Fibroblast of peridontal ligament (primary cell): ENCODE measurements around the gene AP2B1.
A peak's percentile ranks its signal among the peaks of the same experiment; 100 is the strongest.
"Not testable (repeated sequence)": the region's sequence is repeated elsewhere in the genome, so short reads cannot be mapped to it uniquely, and the experiment has no call there.

Source experiments
- DNase-seq: peaks from one replicate; pipeline ENCODE4 v3.0.0-alpha.2; 2010; ENCODE audit errors: extremely low read depth

AP2B1 gene

GRCh38 chr17:35587074-35587961 lies at the start of gene AP2B1:
Gene AP2B1, plus strand, starts transcription at chr17:35587322. Its CDS starts 6,709 bp downstream, at chr17:35594031.
- DNase-seq, result peak; percentile 97

GRCh38 chr17:35537601-35538141 lies 49.5 kb upstream of the AP2B1 start, which contains the start of gene SLFN12L:
Gene SLFN12L, minus strand, starts transcription at chr17:35537678. Its CDS starts 15,314 bp downstream, at chr17:35522364.
- DNase-seq, result no peak

- DNase-seq, result no peak
These were observed 47.5 kb upstream of the AP2B1 start for GRCh38 chr17:35539659-35540026.

- peak; percentile 65 for DNase-seq
These were observed 46.3 kb upstream of the AP2B1 start for GRCh38 chr17:35540589-35541404.

GRCh38 chr17:35541434-35541833 lies 45.7 kb upstream of the AP2B1 start:
- no peak for DNase-seq

GRCh38 chr17:35542990-35543389 lies 44.1 kb upstream of the AP2B1 start:
- DNase-seq, result no peak

- no peak for DNase-seq
These were observed 43.3 kb upstream of the AP2B1 start for GRCh38 chr17:35543856-35544255.

GRCh38 chr17:35545150-35545549 lies 42.0 kb upstream of the AP2B1 start:
- DNase-seq, result no peak

GRCh38 chr17:35546487-35546886 lies 40.6 kb upstream of the AP2B1 start:
- DNase-seq, result no peak

- no peak for DNase-seq
These were observed 38.8 kb upstream of the AP2B1 start for GRCh38 chr17:35548208-35548810.

GRCh38 chr17:35548978-35549377 lies 38.1 kb upstream of the AP2B1 start:
- DNase-seq, result no peak

GRCh38 chr17:35553310-35553709 lies 33.8 kb upstream of the AP2B1 start:
- no peak for DNase-seq

GRCh38 chr17:35554668-35555067 lies 32.5 kb upstream of the AP2B1 start:
- no peak for DNase-seq

- no peak for DNase-seq
These were observed 31.4 kb upstream of the AP2B1 start for GRCh38 chr17:35555691-35556090.

- no peak for DNase-seq
These were observed 29.8 kb upstream of the AP2B1 start for GRCh38 chr17:35557353-35557752.

GRCh38 chr17:35559495-35560210 lies 27.5 kb upstream of the AP2B1 start:
- no peak for DNase-seq

GRCh38 chr17:35560703-35561102 lies 26.4 kb upstream of the AP2B1 start, which contains the start of gene SLFN14:
Gene SLFN14, minus strand, starts transcription at chr17:35560819. Its CDS starts 2,757 bp downstream, at chr17:35558062.
- no peak for DNase-seq

- not testable (repeated sequence) for DNase-seq
These were observed 23.9 kb upstream of the AP2B1 start for GRCh38 chr17:35563181-35563580.

GRCh38 chr17:35566968-35567367 lies 20.2 kb upstream of the AP2B1 start:
- DNase-seq, result no peak

- peak; percentile 44 for DNase-seq
These were observed 18.6 kb upstream of the AP2B1 start for GRCh38 chr17:35568561-35568960.

- no peak for DNase-seq
These were observed 17.7 kb upstream of the AP2B1 start for GRCh38 chr17:35569405-35569804.
